GM19240 (cell line): Measurements from ENCODE around the gene SHLD1.

Experiments
- DNase-seq: peaks from one replicate; pipeline ENCODE4 v3.0.0; 2011; ENCODE audit warnings: low spot score; ENCODE audit not compliant: insufficient read length

SHLD1 gene

GRCh38 chr20:5845681-5846615, 95.7 kb downstream of the SHLD1 start:
- DNase-seq: no peak

GRCh38 chr20:5848711-5849505, 98.7 kb downstream of the SHLD1 start:
- no peak for DNase-seq

GRCh38 chr20:5855939-5856338, 105.7 kb downstream of the SHLD1 start:
- DNase-seq: no peak

GRCh38 chr20:5859608-5860007, 109.4 kb downstream of the SHLD1 start:
- no peak for DNase-seq

- DNase-seq: no peak
Observed at GRCh38 chr20:5862703-5863039, 112.5 kb downstream of the SHLD1 start.

GRCh38 chr20:5863040-5863833, 113.0 kb downstream of the SHLD1 start:
- DNase-seq: no peak

GRCh38 chr20:5864428-5864827, 114.2 kb downstream of the SHLD1 start:
- no peak for DNase-seq

- DNase-seq: no peak
Observed at GRCh38 chr20:5864873-5865587, 114.8 kb downstream of the SHLD1 start.

- no peak for DNase-seq
Observed at GRCh38 chr20:5865604-5866003, 115.4 kb downstream of the SHLD1 start.

- DNase-seq: no peak
Observed at GRCh38 chr20:5870568-5870981, 120.4 kb downstream of the SHLD1 start.

GRCh38 chr20:5871459-5872410, 121.5 kb downstream of the SHLD1 start:
- DNase-seq: no peak

GRCh38 chr20:5877128-5877527, 126.9 kb downstream of the SHLD1 start:
- no peak for DNase-seq

- no peak for DNase-seq
Observed at GRCh38 chr20:5880326-5880725, 130.1 kb downstream of the SHLD1 start.

- no peak for DNase-seq
Observed at GRCh38 chr20:5881703-5882102, 131.5 kb downstream of the SHLD1 start.

GRCh38 chr20:5882166-5882565, 132.0 kb downstream of the SHLD1 start:
- no peak for DNase-seq

- no peak for DNase-seq
Observed at GRCh38 chr20:5884465-5885335, 134.5 kb downstream of the SHLD1 start.

- no peak for DNase-seq
Observed at GRCh38 chr20:5885866-5886265, 135.7 kb downstream of the SHLD1 start.

GRCh38 chr20:5886788-5887187, 136.6 kb downstream of the SHLD1 start:
- no peak for DNase-seq

- no peak for DNase-seq
Observed at GRCh38 chr20:5887386-5887785, 137.2 kb downstream of the SHLD1 start.
